Measurements from ENCODE around the gene ARHGEF4. TPM values are rescaled to one million over a fixed set of nuclear protein-coding genes. Genes with fewer than 3 reads are reported as not detected.

The ARHGEF4 gene
- total and polyA plus RNA-seq, 2 experiments from 2014 or later: 4.6 to 16.6 TPM

GRCh38 chr2:131031875-131032274 lies 195.2 kb downstream of the ARHGEF4 start (continued):
- TF ChIP-seq ZNF462 (CRISPR knock-in tag; IDR thresholded peaks at IDR 0.05) (no peak), CREB1 (CRISPR knock-in tag; IDR thresholded peaks at IDR 0.05; ENCODE audit: low read depth) (no peak), ZNF331 (CRISPR knock-in tag; IDR thresholded peaks at IDR 0.05; ENCODE audit: low read depth) (no peak)

- peaks cover 6% of the 10 kb centered on the region; the same call in 1 of the 2 replicates for H3K4me1 ChIP-seq (ENCODE audit: insufficient read depth)
- no peak overlapping the region for H3K4me2 ChIP-seq
- H3K79me2 ChIP-seq (replicated peaks; ENCODE audit: insufficient read depth): no peaks in the 10 kb centered on the region
- ATAC-seq (no peak), DNase-seq (ENCODE audit: low spot score) (no peak)
- no peaks in the 10 kb centered on the region for H3F3A ChIP-seq (replicated peaks; ENCODE audit: low read depth)
- no peak overlapping the region for H3K27ac ChIP-seq (ENCODE audit: low read depth)
- peaks cover 36% of the 10 kb centered on the region for H3K27me3 Mint-ChIP-seq (ENCODE audit: insufficient read depth, low read depth, poor library complexity)
- H3K36me3 Mint-ChIP-seq (ENCODE audit: low read depth): no peaks in the 10 kb centered on the region
- H3K4me3 ChIP-seq: no peak overlapping the region
- H3K9me3 Mint-ChIP-seq: no peaks in the 10 kb centered on the region
- H3K27me3 ChIP-seq (ENCODE audit: insufficient read depth): peaks cover 29% of the 10 kb centered on the region
- H4K20me1 ChIP-seq (replicated peaks; ENCODE audit: insufficient read depth): no peaks in the 10 kb centered on the region
- no peak overlapping the region for H2AFZ ChIP-seq
- no peak overlapping the region for H3K27ac Mint-ChIP-seq
- H3K36me3 ChIP-seq (ENCODE audit: insufficient read depth): no peaks in the 10 kb centered on the region
- peaks cover 3% of the 10 kb centered on the region; the same call in 1 of the 3 replicates for H3K4me1 Mint-ChIP-seq
- H3K4me3 Mint-ChIP-seq: no peak overlapping the region
- no peaks in the 10 kb centered on the region for H3K9me2 ChIP-seq (ENCODE audit: insufficient read depth)
- no peak for TF ChIP-seq ZNF114 (CRISPR knock-in tag; IDR thresholded peaks at IDR 0.05)
- no peak for TF ChIP-seq EZH2phosphoT487 (IDR thresholded peaks at IDR 0.05; ENCODE audit: unreplicated experiment)
- no peak for TF ChIP-seq ZNF462 (CRISPR knock-in tag; IDR thresholded peaks at IDR 0.05)
- TF ChIP-seq JUNB (IDR thresholded peaks at IDR 0.05; ENCODE audit: unreplicated experiment): no peak
- TF ChIP-seq NANOG (IDR thresholded peaks at IDR 0.05; ENCODE audit: borderline replicate concordance): no peak
- no peak for TF ChIP-seq CREB1 (CRISPR knock-in tag; IDR thresholded peaks at IDR 0.05; ENCODE audit: low read depth)
- no peak for TF ChIP-seq STAT1 (IDR thresholded peaks at IDR 0.05; ENCODE audit: unreplicated experiment)
Observed at GRCh38 chr2:131032393-131032836, 195.7 kb downstream of the ARHGEF4 start.

Data from GM23338 (cell line).